ENCODE data around the gene CWC22. TPM values are rescaled to one million over a fixed set of nuclear protein-coding genes. Genes with fewer than 3 reads are reported as not detected.

The CWC22 gene
- total RNA-seq, 2 donors from 2014 or later = 13.4 to 18.4 TPM

DNA sequence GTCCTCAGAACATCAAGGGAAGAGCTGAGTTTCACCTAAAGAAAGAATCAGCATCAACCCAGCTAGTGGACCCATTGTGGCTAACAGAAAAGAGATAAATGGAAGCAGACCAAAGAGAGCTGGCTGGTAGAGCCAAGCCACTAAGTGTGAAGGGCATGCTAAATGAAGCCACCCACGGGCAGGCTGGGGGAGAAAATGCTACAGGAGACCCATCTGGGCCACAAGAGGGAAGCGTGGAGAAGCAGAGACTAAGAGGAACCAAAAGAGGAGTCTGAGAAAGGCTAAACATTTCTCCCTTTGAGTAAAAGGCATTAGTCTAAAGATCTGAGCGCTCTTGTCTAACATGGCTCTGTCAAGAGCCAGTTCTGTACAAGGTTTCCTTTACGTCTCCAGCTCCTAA is 15.8 kb downstream of the CWC22 start:
- H3K9me3 ChIP-seq = no peaks in the 10 kb centered on the region
- H3K4me1 ChIP-seq = no peaks in the 10 kb centered on the region
- H3K36me3 ChIP-seq = no peaks in the 10 kb centered on the region
- no peaks in the 10 kb centered on the region for H3K27me3 ChIP-seq
- intact Hi-C loops (cut with DNase I) = no loop called here
- no peak overlapping the region for H3K9ac ChIP-seq (ENCODE audit: low read depth in 2 of 2, low read length in 2 of 2)
- H3K27ac ChIP-seq = no peak overlapping the region
- no peak for DNase-seq
- TF ChIP-seq, protein P1, sequence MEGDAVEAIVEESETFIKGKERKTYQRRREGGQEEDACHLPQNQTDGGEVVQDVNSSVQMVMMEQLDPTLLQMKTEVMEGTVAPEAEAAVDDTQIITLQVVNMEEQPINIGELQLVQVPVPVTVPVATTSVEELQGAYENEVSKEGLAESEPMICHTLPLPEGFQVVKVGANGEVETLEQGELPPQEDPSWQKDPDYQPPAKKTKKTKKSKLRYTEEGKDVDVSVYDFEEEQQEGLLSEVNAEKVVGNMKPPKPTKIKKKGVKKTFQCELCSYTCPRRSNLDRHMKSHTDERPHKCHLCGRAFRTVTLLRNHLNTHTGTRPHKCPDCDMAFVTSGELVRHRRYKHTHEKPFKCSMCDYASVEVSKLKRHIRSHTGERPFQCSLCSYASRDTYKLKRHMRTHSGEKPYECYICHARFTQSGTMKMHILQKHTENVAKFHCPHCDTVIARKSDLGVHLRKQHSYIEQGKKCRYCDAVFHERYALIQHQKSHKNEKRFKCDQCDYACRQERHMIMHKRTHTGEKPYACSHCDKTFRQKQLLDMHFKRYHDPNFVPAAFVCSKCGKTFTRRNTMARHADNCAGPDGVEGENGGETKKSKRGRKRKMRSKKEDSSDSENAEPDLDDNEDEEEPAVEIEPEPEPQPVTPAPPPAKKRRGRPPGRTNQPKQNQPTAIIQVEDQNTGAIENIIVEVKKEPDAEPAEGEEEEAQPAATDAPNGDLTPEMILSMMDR (IDR thresholded peaks at IDR 0.05) = no peak
- H3K4me3 ChIP-seq = no peak overlapping the region

DNA sequence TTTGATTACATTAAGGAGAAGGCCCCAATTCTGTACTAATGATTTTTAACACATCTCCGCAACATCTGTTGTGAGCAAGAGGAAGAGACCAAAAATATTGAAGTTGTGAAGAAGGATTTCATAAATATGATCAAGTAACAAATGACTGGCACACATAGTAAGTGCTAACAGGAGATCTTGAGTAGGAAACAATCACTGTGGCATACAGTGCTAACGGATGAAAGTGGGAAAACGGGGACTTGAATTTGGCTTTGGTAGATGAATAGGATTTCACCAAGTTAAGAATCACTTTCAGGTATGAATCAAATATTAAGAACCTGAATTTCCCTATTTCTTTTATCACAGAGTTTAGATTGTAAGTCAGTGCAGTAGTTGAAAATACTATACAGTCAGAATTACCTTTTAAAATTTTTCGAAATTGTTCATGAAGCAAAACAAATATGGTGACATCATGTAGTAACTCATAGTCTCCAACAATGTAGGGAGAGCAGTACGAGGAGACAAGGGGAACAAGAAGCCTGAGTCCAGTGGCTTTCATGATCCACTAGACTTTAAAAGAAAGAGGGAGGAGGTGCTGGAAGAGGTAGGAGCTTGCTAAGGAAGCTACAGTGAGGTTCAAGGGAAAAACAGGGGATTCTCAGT is 16.3 kb downstream of the CWC22 start:
- no peaks in the 10 kb centered on the region for H3K9me3 ChIP-seq
- H3K9ac ChIP-seq (ENCODE audit: low read depth in 2 of 2, low read length in 2 of 2) = no peak overlapping the region
- H3K4me3 ChIP-seq = no peak overlapping the region
- H3K27ac ChIP-seq = no peak overlapping the region
- TF ChIP-seq, protein P1 (IDR thresholded peaks at IDR 0.05) = no peak
- no peaks in the 10 kb centered on the region for H3K4me1 ChIP-seq
- no peaks in the 10 kb centered on the region for H3K36me3 ChIP-seq
- intact Hi-C loops (cut with DNase I) = no loop called here
- no peak for DNase-seq
- H3K27me3 ChIP-seq = no peaks in the 10 kb centered on the region

DNA sequence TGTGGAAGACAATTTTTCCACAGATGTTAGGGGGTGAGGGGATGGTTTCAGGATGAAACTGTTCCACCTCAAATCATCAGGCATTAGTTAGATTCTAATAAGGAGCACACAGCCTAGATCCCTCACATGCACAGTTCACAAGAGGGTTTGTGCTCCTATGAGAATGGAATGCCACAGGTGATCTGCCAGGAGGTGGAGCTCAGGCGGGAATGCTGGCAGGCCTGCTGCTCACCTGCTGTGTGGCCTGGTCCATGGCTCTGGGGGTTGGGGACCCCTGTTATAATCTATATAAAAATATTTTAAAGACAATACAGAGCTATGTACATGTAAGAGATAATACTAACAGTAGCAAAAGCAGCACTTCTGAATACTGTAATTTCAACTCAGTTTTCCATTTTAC is 19.2 kb downstream of the CWC22 start:
- Histone ChIP-seq H3K4me1 (no peaks in the 10 kb centered on the region), H3K27ac (no peak overlapping the region), H3K9ac (ENCODE audit: low read depth in 2 of 2, low read length in 2 of 2) (no peak overlapping the region), H3K4me3 (no peak overlapping the region), H3K9me3 (no peaks in the 10 kb centered on the region), H3K36me3 (no peaks in the 10 kb centered on the region), H3K27me3 (no peaks in the 10 kb centered on the region)
- intact Hi-C loops (cut with DNase I) = no loop called here
- TF ChIP-seq, protein P1 (IDR thresholded peaks at IDR 0.05) = no peak
- DNase-seq = no peak

DNA sequence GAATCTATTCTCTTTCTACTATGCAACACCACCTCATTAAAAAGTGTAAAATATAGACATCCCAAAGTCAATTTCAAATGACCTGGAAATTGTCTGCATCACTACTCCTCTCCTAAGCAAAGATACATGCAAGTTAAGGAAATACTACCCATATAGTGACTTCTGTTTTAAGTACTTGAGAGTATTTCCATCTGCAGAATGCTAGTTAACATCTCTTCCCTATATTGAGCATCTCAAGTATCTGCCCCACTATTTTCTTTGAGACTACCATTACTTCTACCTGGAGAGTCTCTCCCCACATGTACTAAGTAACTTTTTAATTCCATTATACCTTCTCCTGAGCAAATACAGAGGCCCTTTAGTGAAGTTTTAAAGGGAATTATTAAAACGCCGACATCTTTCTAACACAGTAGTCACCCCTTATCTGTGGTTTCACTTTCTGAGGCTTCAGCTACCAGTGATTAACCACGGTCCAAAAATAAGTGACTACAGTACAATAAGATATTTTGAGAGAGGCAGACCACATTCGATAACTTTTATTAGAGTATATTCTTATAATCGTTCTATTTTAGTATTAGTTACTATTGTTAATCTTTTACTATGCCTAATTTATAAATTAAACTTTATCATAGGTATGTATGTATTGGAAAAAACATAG is 21.8 kb downstream of the CWC22 start:
- Histone ChIP-seq H3K4me3 (no peak overlapping the region), H3K36me3 (peaks cover 6% of the 10 kb centered on the region), H3K4me1 (no peaks in the 10 kb centered on the region), H3K27ac (no peak overlapping the region), H3K9ac (ENCODE audit: low read depth in 2 of 2, low read length in 2 of 2) (no peak overlapping the region), H3K27me3 (no peaks in the 10 kb centered on the region), H3K9me3 (no peaks in the 10 kb centered on the region)
- TF ChIP-seq, protein P1 (IDR thresholded peaks at IDR 0.05) = no peak
- intact Hi-C loops (cut with DNase I) = no loop called here
- no peak for DNase-seq

DNA sequence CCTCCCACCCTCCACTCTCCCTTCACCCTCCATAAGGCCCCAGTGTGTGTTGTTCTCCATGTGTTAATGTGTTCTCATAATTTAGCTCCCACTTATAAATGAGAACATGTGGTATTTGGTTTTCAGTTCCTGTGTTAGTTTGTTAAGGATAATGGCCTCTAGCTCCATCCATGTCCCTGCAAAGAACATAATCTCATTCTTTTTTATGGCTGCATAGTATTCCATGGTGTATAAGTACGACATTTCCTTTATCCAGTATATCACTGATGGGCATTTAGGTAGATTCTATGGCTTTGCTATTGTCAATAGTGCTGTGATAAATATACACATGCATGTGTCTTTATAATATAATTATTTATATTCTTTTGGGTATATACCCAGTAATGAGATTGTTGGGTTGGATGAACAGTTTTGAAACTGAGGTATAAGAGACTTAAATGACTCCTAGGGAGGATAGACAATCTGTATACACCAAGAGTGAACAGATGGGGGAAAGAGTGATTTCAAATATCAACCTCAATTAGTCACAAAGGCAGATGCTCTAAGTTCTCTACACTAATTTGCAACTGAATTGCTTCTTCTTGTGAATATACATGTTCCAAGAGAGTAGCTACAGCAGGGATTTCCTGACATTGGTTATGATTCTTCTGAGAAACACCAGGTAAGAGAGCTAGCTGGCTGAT is 23.7 kb downstream of the CWC22 start:
- no peaks in the 10 kb centered on the region for H3K4me1 ChIP-seq
- no peak for DNase-seq
- intact Hi-C loops (cut with DNase I) = no loop called here

More for the DNA sequence above, 23.7 kb downstream of the CWC22 start:
- H3K27me3 ChIP-seq = no peaks in the 10 kb centered on the region
- TF ChIP-seq, protein P1 (IDR thresholded peaks at IDR 0.05) = no peak
- H3K27ac ChIP-seq = no peak overlapping the region
- no peak overlapping the region for H3K4me3 ChIP-seq
- H3K36me3 ChIP-seq = peaks cover 6% of the 10 kb centered on the region
- no peaks in the 10 kb centered on the region for H3K9me3 ChIP-seq
- no peak overlapping the region for H3K9ac ChIP-seq (ENCODE audit: low read depth in 2 of 2, low read length in 2 of 2)
